Measurements from ENCODE around the gene THBS2. TPM values are rescaled to one million over a fixed set of nuclear protein-coding genes. Genes with fewer than 3 reads are reported as not detected.
"Not testable (repeated sequence)": the region's sequence is repeated elsewhere in the genome, so short reads cannot be mapped to it uniquely, and the experiment has no call there.

THBS2 gene
- total and polyA plus RNA-seq, 2 donors, result 22.8 to 140 TPM

DNA sequence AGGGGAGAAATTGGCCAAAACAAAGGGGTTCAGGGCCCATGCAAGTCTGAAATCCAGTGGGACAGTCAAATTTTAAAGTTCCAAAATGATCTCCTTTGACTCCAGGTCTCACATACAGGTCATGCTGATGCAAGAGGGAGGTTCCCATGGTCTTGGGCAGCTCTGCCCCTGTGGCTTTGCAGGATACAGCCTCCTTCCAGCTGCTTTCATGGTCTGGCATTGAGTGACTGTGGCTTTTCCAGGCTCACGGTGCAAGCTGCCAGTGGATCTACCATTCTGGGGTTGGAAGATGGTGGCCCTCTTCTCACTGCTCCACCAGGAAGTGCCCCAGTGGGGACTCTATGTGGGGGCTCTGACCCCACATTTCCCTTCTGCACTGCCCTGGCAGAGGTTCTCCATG is 73.8 kb downstream of the THBS2 start:
- not testable (repeated sequence) for DNase-seq (ENCODE audit: extremely low spot score); H3K4me1 ChIP-seq (ENCODE audit: insufficient read depth); H3K4me3 ChIP-seq (ENCODE audit: low read depth, low read length); H3K36me3 ChIP-seq (ENCODE audit: insufficient read depth); H3K27ac ChIP-seq (ENCODE audit: low read depth)
- whole genome bisulfite sequencing, result 95% methylated on average over 1 of the region's 1 CpG

GRCh38 chr6:169177516-169178166 is 76.0 kb downstream of the THBS2 start:
- Histone ChIP-seq H3K27ac (ENCODE audit: low read depth) (no peak overlapping the region), H3K4me3 (ENCODE audit: low read depth, low read length) (no peak overlapping the region), H3K36me3 (ENCODE audit: insufficient read depth) (no peaks in the 10 kb centered on the region), H3K4me1 (ENCODE audit: insufficient read depth) (no peaks in the 10 kb centered on the region)
- no peak for DNase-seq (ENCODE audit: extremely low spot score)
- WGBS, result 60% methylated on average over 10 of the region's 10 CpGs

DNA sequence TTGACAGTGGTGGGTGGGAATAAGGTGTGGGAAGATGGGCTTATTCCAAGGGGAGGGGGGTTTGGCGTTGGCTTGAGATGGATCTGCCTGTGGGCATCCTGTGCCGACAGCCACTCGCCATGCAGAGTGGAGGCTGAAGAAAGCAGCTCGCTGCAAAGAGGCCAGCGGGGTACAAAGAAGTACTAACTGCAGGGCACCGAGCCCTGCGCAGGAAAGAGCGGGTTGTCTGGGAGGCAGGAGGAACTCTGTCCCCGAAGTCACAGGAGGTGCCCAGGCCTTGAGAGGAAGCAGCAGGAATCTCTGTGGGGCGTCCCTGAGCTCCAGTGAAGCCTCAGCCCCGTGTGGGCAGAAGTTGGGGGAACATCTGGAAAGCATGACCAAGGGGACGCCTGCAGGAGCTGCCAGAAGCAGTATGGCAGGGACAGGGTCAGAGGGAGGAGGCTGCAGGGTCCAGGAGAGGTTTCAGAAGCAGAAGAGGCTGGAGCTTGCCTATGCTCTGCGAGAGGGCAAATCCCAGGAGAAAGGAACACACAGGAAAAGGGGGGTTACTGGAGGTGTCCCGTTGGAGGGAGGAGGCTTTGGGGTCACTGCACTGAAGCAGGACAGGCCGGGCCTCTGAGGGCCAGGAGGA is 77.2 kb downstream of the THBS2 start:
- no peak overlapping the region for H3K4me3 ChIP-seq (ENCODE audit: low read depth, low read length)
- no peak overlapping the region for H3K27ac ChIP-seq (ENCODE audit: low read depth)
- 89% methylated on average over 15 of the region's 15 CpGs for WGBS
- H3K4me1 ChIP-seq (ENCODE audit: insufficient read depth), result no peaks in the 10 kb centered on the region
- no peak for DNase-seq (ENCODE audit: extremely low spot score)
- H3K36me3 ChIP-seq (ENCODE audit: insufficient read depth), result no peaks in the 10 kb centered on the region

- Histone ChIP-seq H3K27ac (ENCODE audit: low read depth) (no peak overlapping the region), H3K4me1 (ENCODE audit: insufficient read depth) (no peaks in the 10 kb centered on the region), H3K36me3 (ENCODE audit: insufficient read depth) (no peaks in the 10 kb centered on the region), H3K4me3 (ENCODE audit: low read depth, low read length) (no peak overlapping the region)
- WGBS, result 92% methylated on average over 15 of the region's 15 CpGs
- no peak for DNase-seq (ENCODE audit: extremely low spot score)
Observed at GRCh38 chr6:169175360-169175887, 78.2 kb downstream of the THBS2 start.

GRCh38 chr6:169174516-169175359 is 78.9 kb downstream of the THBS2 start:
- WGBS, result 78% methylated on average over 28 of the region's 28 CpGs
- no peak for DNase-seq (ENCODE audit: extremely low spot score)
- H3K4me3 ChIP-seq (ENCODE audit: low read depth, low read length), result no peak overlapping the region

DNA sequence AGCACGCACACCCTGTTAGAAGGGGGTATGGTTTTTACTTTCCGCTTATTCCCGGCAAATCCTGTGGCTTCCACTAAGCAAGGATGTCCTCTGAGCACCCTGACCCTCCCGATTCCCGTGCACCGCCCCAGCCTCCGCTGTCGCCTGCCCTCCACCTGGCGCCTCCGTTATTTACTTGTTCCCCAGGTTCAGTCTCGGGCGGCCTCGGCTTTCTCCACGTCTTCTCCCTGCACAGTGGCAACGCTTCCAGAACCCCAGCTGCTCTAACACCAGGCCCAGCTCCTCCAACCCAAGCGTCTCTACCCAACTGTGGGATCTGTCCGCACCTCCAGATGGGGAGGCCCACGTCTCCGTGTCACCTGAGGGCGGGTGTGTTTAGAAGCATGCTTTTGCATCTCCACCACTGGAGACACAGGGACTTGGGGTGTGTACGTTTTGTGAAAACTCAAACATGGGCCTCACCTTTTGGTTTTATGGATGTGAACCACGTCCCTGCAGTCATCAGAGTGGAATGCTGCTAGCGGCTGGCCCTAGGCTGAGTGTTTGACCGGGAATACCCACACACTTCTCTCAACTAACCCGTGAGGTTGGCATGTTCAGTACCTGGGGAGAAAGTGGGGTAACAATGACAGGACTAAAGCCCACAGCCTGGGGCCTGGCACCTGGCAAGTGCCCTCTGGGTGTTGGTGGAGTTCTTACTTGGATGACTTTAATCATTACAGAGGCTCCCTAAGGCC is 79.9 kb downstream of the THBS2 start:
- no peak overlapping the region for H3K27ac ChIP-seq (ENCODE audit: low read depth)
- no peak overlapping the region for H3K4me3 ChIP-seq (ENCODE audit: low read depth, low read length)
- no peak for DNase-seq (ENCODE audit: extremely low spot score)
- H3K36me3 ChIP-seq (ENCODE audit: insufficient read depth), result no peaks in the 10 kb centered on the region
- no peaks in the 10 kb centered on the region for H3K4me1 ChIP-seq (ENCODE audit: insufficient read depth)
- WGBS, result 94% methylated on average over 25 of the region's 25 CpGs

More at GRCh38 chr6:169174516-169175359, 78.9 kb downstream of the THBS2 start:
- no peaks in the 10 kb centered on the region for H3K36me3 ChIP-seq (ENCODE audit: insufficient read depth)
- no peaks in the 10 kb centered on the region for H3K4me1 ChIP-seq (ENCODE audit: insufficient read depth)
- H3K27ac ChIP-seq (ENCODE audit: low read depth), result no peak overlapping the region

GRCh38 chr6:169172946-169173345 is 80.7 kb downstream of the THBS2 start:
- H3K4me1 ChIP-seq (ENCODE audit: insufficient read depth), result no peaks in the 10 kb centered on the region
- no peak for DNase-seq (ENCODE audit: extremely low spot score)
- no peak overlapping the region for H3K4me3 ChIP-seq (ENCODE audit: low read depth, low read length)
- WGBS, result 88% methylated on average over 9 of the region's 9 CpGs
- H3K27ac ChIP-seq (ENCODE audit: low read depth), result no peak overlapping the region
- H3K36me3 ChIP-seq (ENCODE audit: insufficient read depth), result no peaks in the 10 kb centered on the region

DNA sequence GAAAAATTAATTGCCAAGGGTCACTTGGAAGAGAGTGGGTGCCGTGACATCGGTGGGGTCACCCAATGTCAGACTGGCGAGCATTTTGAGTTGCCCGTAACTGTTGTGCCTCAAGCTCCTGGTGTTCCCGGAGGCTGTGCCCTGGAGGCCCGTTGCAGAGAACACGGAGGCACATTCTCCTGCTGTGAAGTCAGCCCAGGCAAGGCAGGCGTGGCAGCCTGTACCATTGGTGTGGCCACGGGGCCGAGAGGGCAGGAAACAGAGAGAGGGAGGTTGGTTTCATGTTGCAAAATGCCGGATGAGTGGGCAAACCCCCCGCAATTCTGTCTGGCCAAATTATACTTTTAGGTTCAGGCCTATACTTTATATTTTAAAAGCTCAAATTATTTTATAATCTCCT is 81.2 kb downstream of the THBS2 start:
- Histone ChIP-seq H3K4me3 (ENCODE audit: low read depth, low read length) (no peak overlapping the region), H3K36me3 (ENCODE audit: insufficient read depth) (no peaks in the 10 kb centered on the region), H3K4me1 (ENCODE audit: insufficient read depth) (no peaks in the 10 kb centered on the region), H3K27ac (ENCODE audit: low read depth) (no peak overlapping the region)
- no peak for DNase-seq (ENCODE audit: extremely low spot score)
- 59% methylated on average over 12 of the region's 12 CpGs for WGBS

- Histone ChIP-seq H3K36me3 (ENCODE audit: insufficient read depth) (no peaks in the 10 kb centered on the region), H3K4me3 (ENCODE audit: low read depth, low read length) (no peak overlapping the region), H3K27ac (ENCODE audit: low read depth) (no peak overlapping the region), H3K4me1 (ENCODE audit: insufficient read depth) (no peaks in the 10 kb centered on the region)
- no peak for DNase-seq (ENCODE audit: extremely low spot score)
- 90% methylated on average over 8 of the region's 8 CpGs for WGBS
Observed at GRCh38 chr6:169171951-169172350, 81.7 kb downstream of the THBS2 start.

DNA sequence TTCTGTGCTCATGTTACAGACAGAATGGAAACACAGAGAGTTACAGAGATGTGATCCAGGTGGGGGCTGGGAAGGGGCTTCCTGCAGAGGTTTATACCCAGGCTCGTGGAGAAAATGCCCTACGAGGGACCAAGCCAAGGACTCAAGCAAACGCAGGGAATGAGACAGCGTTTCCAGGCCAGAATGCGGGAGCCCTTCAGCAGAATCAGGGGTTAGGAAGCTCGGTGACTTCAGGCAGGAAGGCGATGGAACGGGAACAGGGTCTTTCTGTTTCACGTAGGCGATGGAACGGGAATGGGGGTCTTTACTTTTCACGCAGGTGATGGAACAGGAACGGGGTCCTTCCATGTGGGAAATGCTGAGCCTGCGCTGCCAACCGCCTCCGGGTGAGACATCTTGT is 82.6 kb downstream of the THBS2 start:
- Histone ChIP-seq H3K4me3 (ENCODE audit: low read depth, low read length) (no peak overlapping the region), H3K4me1 (ENCODE audit: insufficient read depth) (no peaks in the 10 kb centered on the region), H3K36me3 (ENCODE audit: insufficient read depth) (no peaks in the 10 kb centered on the region), H3K27ac (ENCODE audit: low read depth) (no peak overlapping the region)
- no peak for DNase-seq (ENCODE audit: extremely low spot score)
- 90% methylated on average over 16 of the region's 16 CpGs for WGBS

- H3K27ac ChIP-seq (ENCODE audit: low read depth), result no peak overlapping the region
Observed at GRCh38 chr6:169170583-169170955, 83.1 kb downstream of the THBS2 start.

GRCh38 chr6:169169941-169170582 is 83.6 kb downstream of the THBS2 start:
- Histone ChIP-seq H3K4me3 (ENCODE audit: low read depth, low read length) (no peak overlapping the region), H3K36me3 (ENCODE audit: insufficient read depth) (no peaks in the 10 kb centered on the region), H3K4me1 (ENCODE audit: insufficient read depth) (no peaks in the 10 kb centered on the region), H3K27ac (ENCODE audit: low read depth) (no peak overlapping the region)
- DNase-seq (ENCODE audit: extremely low spot score), result no peak
- WGBS, result 91% methylated on average over 16 of the region's 16 CpGs

More at GRCh38 chr6:169170583-169170955, 83.1 kb downstream of the THBS2 start:
- no peak for DNase-seq (ENCODE audit: extremely low spot score)
- Histone ChIP-seq H3K36me3 (ENCODE audit: insufficient read depth) (no peaks in the 10 kb centered on the region), H3K4me1 (ENCODE audit: insufficient read depth) (no peaks in the 10 kb centered on the region), H3K4me3 (ENCODE audit: low read depth, low read length) (no peak overlapping the region)
- WGBS, result 88% methylated on average over 11 of the region's 11 CpGs

DNA sequence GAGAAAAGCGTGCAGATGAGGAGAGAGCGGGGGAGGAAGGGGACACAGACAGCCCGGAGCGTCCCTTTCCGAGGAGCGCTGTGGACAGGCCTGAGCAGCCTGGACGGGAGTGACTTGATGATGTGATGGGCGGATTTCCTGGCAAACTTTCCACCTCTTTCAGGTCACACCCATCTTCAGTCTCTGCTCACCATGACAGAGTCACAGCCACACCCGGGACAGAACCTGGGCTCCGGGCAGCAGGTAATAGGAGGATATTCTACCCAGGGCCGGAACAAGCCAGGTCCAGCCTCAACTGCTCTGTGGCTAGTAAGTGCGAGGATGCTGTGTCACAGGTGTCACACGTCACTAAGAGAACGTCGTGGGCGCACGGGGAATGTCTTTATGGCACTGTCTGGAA is 84.3 kb downstream of the THBS2 start:
- DNase-seq (ENCODE audit: extremely low spot score), result no peak
- Histone ChIP-seq H3K4me1 (ENCODE audit: insufficient read depth) (no peaks in the 10 kb centered on the region), H3K27ac (ENCODE audit: low read depth) (no peak overlapping the region), H3K36me3 (ENCODE audit: insufficient read depth) (no peaks in the 10 kb centered on the region), H3K4me3 (ENCODE audit: low read depth, low read length) (no peak overlapping the region)
- WGBS, result 84% methylated on average over 17 of the region's 17 CpGs
